GM10847 (cell line): ENCODE measurements around the gene RFT1.

ENCODE experiments used
- POLR2A ChIP-seq: IDR thresholded peaks from 2 replicates; pipeline ENCODE4 v1.6.1; 2011; ENCODE audit not compliant: insufficient read length; ENCODE audit errors: extremely low read depth

The RFT1 gene

DNA sequence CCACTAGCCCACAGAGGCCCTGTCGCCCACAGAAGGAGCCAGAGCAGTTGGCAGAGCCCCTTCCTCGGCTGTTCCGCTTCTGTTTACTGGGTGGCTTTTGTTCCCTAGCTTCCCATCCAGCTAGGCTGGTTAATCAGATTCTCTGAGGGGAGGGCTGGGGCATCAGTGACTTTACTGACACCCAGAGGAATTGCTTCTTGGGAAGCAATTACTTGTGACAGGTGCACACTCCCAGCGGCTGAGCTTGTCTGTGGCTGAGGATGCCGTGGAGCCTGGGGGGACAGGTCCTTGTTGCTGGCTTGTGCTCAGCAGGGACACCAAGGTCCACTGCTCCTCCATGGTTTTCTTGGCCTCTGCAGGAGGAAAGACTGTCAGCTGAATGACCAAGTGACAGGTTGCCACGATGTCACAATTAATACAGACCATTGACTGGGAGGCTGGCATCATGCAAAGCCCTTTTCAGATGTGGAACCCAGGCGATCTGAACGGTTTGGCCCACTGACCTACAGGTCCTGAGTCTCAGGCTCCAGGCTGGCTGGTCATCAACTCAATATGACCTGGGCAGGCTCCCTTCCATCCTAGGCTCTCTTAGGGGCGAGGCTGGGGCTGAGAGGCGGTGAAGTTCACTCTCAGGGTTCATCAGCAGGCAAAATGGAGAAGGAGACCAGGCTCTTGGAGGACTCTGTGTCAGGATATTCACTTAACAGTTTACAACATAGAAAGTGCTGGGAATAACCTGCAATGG, 52.6 kb downstream of the RFT1 start:
- no peak for TF ChIP-seq POLR2A

- no peak for TF ChIP-seq POLR2A
Observed at GRCh38 chr3:53075743-53076140, 54.5 kb downstream of the RFT1 start.

GRCh38 chr3:53074761-53075742, 55.2 kb downstream of the RFT1 start:
- no peak for TF ChIP-seq POLR2A

DNA sequence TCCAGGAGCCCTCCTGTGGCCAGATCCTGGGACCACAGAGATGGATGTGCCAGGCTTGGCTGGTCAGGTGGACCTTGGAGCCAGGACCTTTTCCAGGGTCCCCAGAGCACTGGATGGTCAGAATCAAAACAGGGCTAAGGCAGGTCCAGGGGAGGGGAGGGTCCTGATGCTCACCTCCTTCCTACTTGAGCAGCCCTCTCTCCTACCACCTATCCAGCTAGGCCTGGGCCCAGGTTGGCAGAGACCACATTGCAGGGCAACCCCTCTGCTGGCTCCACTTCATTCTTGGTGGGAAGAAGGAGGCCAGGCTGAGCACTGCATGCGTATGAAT, 55.9 kb downstream of the RFT1 start:
- no peak for TF ChIP-seq POLR2A

- TF ChIP-seq POLR2A, result no peak
Observed at GRCh38 chr3:53073553-53074365, 56.5 kb downstream of the RFT1 start.

- TF ChIP-seq POLR2A, result no peak
Observed at GRCh38 chr3:53072653-53073552, 57.3 kb downstream of the RFT1 start.

- no peak for TF ChIP-seq POLR2A
Observed at GRCh38 chr3:53071882-53072431, 58.3 kb downstream of the RFT1 start.

DNA sequence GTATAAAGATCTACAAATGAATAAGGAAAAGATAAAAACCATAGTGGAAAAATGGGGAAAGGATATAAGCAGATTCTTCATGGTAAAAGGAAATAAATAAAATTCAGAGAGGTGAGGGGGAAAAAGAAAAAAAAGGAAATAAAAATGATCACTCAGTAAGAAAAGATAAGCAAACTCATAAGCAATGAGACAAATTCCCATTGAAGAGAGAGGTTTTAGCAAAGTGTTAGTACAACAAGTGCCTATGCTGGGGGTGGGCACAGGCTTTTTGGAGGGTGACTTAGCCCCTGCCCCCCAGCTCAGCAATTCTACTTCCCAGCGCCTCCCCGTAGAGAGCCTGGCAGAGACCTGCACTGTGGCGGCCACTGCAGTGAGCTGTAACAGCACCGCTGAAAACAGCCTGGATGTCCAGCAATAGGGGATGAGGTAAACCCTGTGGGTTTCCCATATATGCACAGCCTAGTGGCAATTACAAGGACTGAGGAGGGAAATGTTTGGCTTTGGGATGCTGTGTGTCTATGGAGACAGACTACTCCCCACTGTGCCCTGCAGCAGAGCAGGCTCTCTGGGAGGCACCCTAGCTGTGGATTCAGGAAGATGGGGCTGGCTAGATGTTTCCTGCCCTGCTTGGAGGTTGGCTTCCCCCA, 60.7 kb downstream of the RFT1 start:
- TF ChIP-seq POLR2A, result no peak

DNA sequence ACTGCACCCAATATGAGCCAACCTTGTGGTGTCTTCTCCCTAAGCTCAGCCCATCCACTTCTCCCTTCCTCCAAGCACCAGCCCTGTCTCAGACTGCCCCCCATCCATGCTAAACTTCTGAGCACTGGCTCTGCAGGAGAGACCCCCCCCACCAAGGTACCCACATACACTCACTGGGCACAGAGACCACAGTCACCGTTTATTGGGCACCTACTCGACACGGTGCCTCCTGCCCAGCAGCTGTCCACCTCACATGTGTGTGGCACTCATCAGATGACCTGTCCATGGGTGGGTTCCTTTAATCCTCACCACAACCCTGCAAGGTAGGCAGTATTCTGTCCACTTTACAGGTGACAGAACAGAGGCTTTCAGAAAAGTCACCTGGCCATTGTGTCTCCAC, 62.1 kb downstream of the RFT1 start:
- no peak for TF ChIP-seq POLR2A

GRCh38 chr3:53067567-53067966, 62.7 kb downstream of the RFT1 start:
- no peak for TF ChIP-seq POLR2A

GRCh38 chr3:53065841-53066480, 64.3 kb downstream of the RFT1 start:
- no peak for TF ChIP-seq POLR2A

- TF ChIP-seq POLR2A, result no peak
Observed at GRCh38 chr3:53062905-53063304, 67.3 kb downstream of the RFT1 start.

DNA sequence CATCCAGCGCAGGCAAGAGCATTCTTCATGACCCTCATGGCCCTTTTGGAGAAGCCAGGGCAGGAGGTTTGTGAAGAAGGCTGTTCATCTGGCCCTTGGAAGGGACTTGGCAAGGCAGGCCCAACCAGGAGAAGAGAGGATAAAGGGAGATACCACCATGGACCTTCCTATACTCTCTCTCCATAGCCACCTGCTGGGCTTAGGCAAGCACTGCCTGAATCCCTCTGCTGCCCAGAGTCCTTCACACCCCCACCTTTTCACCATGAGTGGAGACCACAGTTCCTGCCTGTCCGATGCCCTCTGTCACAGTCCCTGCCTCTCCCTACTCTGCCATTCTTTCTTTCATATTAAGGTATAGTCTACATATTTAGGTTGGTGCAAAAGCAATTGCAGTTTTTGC, 73.8 kb downstream of the RFT1 start:
- TF ChIP-seq POLR2A, result no peak
